Measurements from ENCODE around the gene ABLIM2.

Gene ABLIM2

DNA sequence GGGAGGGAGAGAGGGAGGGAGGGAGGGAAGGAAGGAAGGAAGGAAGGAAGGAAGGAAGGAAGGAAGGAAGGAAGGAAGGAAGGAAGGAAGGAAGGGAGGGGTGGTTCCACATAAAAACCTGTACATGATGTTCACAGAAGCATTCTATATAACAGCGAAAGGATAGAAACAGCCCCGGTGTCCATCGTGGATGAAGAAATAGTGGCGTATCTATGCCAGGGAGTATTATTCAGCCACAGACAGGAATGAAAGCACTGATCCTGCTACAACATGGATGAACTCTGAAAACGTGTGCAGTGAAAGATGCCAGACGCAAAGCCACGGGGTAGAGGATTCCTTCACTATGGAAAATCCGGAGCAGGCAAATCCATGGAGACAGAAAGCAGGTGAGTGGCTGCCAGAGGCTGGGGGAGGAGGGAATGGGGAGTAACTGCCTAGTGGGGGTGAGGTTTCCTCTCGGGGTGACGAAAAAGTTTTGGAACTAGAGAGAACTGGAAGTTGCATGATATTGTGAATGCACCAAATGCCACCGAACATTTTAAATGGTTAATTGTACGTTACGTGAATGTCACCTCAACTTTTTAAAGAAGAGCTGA is 92.2 kb downstream of the ABLIM2 start:
- no peak for DNase-seq

DNA sequence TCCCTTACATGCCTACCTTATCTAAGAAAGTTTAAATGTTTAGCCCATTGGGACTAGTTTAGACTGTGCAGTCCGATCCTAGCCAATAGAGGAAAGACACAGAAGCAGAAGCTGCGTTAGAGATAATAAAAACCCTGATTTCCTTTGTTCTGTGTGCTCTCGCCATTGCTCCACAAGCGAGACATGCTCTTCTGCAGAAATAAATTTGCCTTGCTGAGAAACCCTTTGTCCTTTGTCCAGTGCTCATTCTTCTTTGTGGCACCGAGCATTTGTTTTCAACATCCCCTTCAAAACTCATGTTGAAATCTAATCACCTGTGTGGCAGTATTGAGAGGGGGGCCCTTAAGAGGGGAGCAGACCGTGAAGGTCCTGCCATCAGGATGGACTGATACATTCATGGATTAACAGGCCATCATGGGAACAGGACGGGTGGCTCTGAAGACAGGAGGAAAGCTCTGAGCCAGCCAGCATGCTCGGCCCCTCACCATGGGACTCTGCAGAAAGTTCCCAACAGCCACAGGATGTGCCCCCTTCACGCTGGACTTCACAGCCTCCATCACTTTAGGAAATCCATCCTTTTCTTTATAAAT is 94.5 kb downstream of the ABLIM2 start:
- no peak for DNase-seq

- no peak for DNase-seq
These were observed 97.0 kb downstream of the ABLIM2 start for GRCh38 chr4:8061573-8061972.

DNA sequence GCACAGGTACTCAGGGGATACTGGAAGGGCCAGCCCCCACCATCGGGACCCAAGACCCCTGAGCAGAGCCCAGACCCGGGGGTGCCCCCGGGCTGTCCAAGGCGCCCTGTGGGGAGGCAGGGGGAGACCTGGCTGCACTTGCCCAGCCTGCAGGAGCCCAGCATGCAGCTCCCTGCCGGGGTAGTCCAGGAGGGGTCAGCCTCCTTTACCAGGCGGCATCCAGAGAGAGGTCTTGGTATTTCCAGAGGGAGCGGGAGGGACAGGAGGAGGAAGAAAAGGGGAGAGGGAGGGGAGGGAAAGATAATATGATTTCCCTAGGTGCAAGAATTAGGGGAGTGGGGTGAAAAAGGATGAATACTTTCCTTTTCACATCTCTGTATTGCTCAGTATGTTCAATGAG is 97.5 kb downstream of the ABLIM2 start:
- no peak for DNase-seq

GRCh38 chr4:8060632-8061031 is 98.0 kb downstream of the ABLIM2 start:
- no peak for DNase-seq

DNA sequence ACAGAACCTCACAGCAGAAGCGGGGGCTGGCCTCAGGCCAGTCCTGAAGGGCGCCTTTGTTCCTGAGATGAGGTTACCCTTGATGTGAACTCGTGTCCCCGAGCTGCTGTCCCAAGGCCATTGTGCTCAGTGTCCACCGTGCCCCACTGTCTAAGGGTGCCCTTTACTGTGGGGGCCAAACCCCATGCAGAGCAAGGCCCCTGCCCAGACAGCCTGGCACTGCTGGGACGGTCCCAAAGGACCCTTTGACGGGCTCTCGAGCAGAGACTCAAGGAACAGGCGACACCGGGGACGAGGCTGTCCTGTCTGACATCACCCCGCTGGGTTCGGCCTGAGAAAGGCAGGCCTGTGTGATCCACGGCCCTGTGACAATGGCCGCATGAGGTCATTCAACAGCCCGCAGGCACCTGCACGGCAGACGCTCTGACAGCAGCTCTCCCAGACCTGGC is 100.6 kb downstream of the ABLIM2 start:
- no peak for DNase-seq

- no peak for DNase-seq
These were observed 103.4 kb downstream of the ABLIM2 start for GRCh38 chr4:8055206-8055605.

GRCh38 chr4:8053688-8054449 is 104.7 kb downstream of the ABLIM2 start:
- DNase-seq = no peak

GRCh38 chr4:8052160-8052691 is 106.4 kb downstream of the ABLIM2 start:
- no peak for DNase-seq

- no peak for DNase-seq
These were observed 107.0 kb downstream of the ABLIM2 start for GRCh38 chr4:8051644-8052043.

GRCh38 chr4:8050555-8051206 is 107.9 kb downstream of the ABLIM2 start:
- DNase-seq = no peak

- DNase-seq = no peak
These were observed 108.4 kb downstream of the ABLIM2 start for GRCh38 chr4:8050180-8050554.

- no peak for DNase-seq
These were observed 109.5 kb downstream of the ABLIM2 start for GRCh38 chr4:8048856-8049676.

- no peak for DNase-seq
These were observed 110.6 kb downstream of the ABLIM2 start for GRCh38 chr4:8047837-8048678.

DNA sequence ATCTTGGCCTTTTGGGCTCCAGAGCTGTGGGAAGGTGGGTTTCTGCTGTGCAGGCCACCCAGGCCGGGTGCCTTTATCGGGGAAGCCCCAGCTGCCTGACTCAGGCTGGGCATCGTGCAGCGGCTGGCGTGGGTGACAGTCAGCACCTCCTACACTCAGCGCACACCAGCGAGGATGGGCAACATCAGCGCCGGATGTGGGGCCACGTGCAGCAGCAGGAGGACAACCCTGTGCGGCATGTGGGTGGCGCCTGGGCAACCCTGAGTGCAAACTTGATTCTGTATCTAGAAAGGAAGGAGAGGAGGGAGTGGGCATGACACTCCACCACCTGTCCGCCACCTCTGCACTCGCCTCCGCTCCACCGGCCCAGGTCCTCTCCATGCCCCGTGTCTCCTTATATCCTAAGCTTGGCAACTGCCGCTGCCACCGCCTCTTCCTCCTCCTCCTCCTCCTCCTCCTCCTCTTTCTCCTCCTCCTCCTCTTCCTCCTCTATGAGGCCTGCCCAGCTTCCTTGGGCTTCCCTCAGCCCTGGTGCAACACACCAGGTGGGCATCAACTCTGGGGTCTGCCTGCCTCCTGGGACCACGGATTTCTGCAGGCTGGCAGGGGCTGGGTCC is 111.6 kb downstream of the ABLIM2 start:
- peak; percentile 8 for DNase-seq

- no peak for DNase-seq
These were observed 112.7 kb downstream of the ABLIM2 start for GRCh38 chr4:8045909-8046308.

GRCh38 chr4:8044699-8045098 is 113.9 kb downstream of the ABLIM2 start:
- no peak for DNase-seq

DNA sequence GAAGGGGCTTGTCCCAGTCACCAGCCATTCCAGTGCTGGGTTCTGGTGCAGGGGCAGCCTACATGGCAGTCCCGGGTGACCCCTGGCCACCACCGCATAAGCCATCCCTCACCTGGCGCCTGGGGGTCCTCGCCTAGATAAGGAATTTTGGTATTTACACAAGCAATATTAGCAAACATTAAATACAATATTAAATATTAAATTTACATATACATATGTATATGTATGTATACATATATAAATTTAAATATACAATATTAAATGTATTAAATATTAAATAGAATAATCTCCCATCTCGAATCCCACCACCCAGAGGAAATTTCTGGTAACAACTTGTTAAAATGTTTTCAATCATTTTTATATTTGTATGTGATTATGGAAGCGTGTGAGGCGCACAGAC is 114.4 kb downstream of the ABLIM2 start:
- DNase-seq = no peak

DNA sequence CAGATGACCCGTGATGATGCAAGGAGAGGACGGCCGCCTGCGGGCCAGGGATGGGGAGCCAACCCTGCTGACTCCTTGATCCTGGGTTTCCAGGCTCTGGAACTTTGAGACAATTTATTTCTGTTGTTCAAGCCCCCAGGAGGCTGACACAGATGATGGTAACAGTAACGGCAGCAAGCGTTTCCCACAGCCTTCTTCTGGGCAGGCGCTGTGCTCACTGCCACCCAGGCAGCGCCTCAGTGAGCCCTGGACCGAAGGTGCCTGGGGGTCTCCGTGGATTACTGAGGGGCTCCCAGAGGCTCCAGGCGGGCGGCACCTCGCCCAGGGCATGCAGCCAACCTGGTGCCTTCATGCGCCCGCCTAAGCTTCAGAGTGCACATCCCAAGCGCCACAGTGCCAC is 115.0 kb downstream of the ABLIM2 start:
- no peak for DNase-seq

DNA sequence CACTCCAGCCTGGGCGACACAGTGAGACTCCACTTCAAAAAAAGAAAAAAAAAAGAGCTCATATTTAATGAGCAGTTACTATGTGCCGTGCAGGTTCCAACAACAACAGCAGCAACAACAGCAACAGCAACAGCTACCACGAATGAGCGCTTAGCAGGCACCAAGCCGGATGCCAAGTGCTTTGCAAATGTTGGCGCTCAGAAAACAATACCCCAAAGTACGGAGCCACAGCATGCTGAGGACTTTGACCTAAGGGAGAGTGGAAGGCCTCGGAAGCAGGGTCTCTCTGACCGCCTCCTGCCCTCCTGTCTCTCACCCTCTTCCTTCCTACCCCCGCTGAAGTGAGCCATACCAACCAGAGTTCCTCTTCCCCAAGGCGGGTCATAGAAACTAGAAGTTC is 116.7 kb downstream of the ABLIM2 start:
- no peak for DNase-seq

- no peak for DNase-seq
These were observed 117.4 kb downstream of the ABLIM2 start for GRCh38 chr4:8041172-8041571.
